NOMO-1 treated with DMSO at 0.1 percent for 48 hours (cell line): ENCODE results near the gene APBA3.

Source experiments
- DNase-seq: peaks from one replicate; lab custom pipeline; 2025; ENCODE audit not compliant: unreplicated experiment; lab: John Stamatoyannopoulos, UW

Gene APBA3

DNA sequence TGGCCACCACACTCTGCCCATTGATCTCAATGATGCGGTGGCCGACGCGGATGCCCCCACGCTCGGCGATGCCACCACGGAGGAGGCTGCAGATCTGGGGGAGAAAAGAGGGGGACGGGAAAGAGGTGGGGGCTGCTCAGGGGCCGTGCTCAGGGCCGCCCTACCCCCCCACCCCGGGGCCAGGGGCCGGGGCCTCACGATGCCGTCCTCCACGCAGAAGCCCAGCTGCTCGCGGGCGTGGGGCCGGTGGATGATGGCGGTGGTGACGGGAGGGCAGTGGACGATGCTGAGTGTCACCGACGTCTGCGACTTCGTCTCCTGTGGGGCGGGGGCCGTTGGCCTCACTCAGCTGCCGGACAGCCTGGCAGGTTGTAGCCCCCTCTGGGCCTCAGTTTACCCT, 10.3 kb downstream of the APBA3 start:
- DNase-seq: no peak

DNA sequence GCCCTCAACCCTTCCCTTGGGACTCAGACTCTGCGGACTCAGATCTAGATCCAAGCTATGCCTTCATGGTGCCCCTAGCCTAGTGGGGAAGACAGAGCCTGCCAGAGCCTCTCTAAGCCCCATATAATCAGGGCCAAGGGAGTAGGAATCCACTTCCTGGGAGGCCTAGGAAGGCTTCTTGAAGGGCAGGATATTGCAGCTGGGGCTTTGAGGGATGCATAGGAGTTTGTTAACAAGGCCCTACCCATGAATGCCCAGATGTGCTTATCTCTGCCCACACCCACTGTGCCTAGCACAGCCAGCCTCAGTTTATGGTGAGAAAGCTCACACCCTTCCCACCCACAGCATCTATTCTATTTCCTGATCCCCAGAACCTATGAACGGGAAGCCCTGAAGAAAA, 11.3 kb downstream of the APBA3 start:
- no peak for DNase-seq

DNA sequence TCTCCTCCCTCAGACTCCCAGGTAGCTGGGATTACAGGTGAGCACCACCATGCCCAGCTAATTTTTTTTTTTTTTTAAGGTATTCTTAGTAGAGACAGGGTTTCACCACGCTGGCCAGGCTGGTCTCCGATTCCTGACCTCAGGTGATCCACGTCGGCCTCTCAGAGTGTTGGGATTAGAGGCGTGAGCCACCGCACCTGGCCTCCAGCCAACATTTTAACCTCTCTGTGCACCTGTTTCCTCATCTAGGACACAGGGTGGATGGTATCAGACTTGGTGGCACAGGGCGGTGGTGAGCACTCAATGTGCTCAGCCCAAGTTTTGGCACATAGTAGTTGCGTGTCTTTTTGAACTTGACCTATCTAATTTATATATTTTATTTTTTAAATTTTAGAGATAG, 12.5 kb downstream of the APBA3 start:
- no peak for DNase-seq

DNA sequence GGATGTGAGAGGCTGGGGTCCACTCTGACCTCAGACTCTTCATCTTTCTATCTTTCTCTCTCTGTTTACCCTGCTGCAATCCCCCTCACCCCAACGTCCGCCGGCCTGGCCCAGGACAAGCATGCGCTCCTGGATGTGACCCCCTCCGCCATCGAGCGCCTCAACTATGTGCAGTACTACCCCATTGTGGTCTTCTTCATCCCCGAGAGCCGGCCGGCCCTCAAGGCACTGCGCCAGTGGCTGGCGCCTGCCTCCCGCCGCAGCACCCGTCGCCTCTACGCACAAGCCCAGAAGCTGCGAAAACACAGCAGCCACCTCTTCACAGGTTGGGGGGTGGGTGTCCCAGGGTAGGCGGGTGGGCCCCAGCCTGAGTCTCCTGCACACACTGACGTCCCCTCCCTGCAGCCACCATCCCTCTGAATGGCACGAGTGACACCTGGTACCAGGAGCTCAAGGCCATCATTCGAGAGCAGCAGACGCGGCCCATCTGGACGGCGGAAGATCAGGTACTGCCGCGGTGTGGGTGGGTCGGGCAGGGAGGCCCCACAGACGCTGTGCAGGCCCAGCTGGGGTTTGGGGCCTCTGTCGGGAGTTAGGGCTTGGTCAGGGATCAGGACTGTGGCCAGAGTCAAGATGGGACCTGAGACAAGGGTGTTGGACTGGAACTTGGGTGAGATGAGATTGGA, 15.0 kb downstream of the APBA3 start:
- DNase-seq: no peak

DNA sequence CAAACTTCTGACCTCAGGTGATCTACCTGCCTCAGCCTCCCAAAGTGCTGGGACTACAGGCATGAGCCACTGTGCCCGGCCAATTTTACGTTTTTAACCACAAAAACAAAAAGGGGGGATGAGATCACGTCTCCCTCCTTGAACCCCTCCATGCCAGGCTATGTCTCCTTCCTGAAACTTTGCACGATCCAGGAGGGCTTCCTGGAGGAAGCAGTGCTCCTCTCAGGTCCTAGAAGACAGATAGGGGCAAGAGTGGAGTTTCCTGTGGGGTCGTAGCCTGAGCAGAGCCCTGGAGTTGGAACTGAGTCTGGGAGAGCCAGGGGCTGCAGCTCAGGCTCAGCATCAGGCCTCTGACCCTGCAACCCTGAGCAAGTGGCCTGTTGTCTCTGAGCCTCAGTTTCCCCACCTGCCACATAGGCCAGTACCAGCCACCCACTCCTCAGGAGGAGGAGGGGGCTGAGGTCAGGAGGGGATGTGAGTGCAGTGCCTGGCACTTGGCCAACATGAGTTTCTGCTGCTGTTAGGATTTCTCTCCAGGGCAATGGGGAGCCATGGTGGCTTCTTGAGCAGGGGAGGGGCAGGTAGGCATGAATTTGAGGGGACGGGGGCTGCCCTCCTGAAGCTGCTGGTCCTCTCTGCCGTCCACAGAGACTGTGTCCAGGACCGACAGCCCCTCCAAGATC, 16.0 kb downstream of the APBA3 start:
- DNase-seq: no peak

DNA sequence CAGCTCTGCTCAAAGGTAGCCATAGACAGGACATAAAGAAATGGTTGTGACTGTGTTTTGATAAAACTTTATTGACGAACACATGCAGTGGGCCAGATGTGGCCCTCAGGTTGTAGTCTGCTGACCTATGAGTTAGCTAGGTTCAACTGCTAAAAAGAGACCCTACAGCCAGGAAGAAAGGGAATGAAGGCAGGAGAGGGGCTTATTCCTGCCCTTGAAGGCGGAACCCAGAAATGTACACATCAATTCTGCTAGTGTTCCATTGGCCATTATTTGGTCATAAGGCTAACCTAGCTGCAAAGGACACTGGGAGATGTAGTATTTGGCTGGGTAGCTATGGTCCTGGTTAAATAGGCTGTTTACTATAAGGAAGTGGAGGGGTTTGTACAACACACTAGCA, 18.0 kb downstream of the APBA3 start:
- no peak for DNase-seq

DNA sequence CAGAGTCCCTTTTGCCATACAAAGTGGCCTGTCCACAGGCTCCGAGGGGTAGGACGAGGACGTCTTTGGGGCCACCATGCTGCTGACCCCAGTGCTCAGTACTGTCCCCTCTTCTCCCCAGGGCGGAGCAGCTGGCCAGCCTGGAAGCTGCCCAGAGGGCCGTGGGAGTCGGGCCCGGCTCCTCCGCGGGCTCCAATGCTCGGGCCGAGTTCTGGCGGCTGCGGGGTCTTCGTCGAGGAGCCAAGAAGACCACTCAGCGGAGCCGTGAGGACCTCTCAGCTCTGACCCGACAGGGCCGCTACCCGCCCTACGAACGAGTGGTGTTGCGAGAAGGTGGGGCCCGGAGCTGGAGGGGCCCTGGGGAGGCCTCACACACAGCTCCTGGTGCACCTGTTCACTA, 21.1 kb downstream of the APBA3 start:
- DNase-seq: no peak

DNA sequence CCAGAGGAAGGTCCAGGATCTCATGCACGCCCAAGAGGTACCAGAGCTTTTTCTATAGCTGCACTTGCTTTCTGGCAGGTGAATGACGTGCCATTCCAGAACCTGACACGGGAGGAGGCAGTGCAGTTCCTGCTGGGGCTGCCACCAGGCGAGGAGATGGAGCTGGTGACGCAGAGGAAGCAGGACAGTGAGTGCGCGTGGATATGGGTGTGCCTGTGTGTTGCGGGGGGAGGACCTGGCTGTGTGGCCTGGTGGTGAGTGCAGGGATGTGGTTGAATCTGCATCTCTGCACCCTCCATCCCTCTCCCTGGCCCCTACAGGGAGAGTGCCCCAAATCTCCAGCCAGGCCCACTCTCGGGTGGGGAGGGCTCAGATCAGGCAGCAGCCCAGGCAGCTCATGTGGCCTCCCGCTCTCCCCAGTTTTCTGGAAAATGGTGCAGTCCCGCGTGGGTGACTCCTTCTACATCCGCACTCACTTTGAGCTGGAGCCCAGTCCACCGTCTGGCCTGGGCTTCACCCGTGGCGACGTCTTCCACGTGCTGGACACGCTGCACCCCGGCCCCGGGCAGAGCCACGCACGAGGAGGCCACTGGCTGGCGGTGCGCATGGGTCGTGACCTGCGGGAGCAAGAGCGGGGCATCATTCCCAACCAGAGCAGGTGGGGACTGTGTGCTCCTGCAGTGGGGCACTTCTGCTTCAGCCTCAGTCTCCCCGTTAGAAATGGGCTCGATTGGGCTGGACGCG, 22.8 kb downstream of the APBA3 start:
- no peak for DNase-seq

DNA sequence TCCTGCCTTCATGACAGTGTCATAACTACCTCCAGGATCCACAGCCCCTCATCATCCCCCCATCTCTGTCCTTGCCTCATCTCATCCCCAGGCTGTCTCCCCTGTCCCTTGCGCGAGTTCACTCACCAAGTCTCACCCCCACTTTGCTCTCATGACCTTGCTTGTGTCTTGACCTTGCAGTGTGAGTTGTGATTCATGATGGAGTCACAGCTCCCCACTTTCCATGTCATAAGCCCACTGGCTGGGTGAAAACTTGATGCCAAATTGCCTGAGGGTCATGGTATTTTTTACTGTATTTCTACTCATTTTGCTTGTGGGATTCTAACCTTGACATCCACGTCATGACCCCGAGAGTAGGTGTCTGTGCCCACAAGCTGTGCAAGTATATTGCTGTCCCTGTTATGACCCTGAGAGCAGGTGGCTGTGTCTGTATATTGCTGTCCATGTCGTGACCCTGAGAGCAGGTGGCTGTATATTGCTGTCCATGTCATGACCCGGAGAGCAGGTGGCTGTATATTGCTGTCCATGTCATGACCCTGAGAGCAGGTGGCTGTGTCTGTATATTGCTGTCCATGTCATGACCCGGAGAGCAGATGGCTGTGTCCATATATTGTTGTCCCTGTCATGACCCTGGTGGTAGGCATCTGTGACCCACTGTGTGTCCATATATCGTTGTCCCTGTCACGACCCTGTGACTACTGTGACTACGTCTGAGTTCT, 23.8 kb downstream of the APBA3 start:
- DNase-seq: no peak

DNA sequence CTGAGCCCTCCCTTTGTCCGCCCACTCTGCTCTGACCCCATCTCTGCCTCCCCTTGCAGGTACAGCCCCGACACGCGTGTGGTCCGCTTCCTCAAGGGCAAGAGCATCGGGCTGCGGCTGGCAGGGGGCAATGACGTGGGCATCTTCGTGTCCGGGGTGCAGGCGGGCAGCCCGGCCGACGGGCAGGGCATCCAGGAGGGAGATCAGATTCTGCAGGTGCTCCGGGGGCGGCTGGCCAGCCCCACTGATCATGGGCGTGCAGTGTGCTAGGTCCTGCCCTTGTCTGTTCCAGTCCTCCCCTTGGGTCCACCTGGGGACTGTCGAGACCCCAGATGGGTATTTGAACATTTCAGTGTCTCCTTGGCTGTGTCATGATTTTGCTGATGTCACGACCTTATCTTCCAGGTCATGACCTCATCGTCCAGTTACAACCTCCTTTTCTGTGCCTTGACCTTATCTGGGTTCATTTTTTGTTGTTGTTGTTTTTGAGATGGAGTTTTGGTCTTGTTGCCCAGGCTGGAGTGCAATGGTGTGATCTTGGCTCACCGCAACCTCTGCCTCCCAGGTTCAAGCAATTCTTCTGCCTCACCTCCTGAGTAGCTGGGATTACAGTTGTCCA, 25.3 kb downstream of the APBA3 start:
- DNase-seq: no peak

DNA sequence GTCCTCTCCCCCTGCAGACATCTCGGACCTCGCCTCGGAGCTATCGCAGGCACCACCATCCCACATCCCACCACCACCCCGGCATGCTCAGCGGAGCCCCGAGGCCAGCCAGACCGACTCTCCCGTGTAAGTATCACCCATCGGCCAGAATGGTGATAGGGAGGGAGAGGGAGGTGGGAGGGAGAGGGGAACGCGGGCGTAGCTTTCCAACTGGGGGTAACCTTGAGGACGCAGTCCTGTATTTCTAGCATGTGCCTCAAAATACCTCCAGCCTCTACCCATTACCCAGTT, 27.2 kb downstream of the APBA3 start:
- DNase-seq: no peak

DNA sequence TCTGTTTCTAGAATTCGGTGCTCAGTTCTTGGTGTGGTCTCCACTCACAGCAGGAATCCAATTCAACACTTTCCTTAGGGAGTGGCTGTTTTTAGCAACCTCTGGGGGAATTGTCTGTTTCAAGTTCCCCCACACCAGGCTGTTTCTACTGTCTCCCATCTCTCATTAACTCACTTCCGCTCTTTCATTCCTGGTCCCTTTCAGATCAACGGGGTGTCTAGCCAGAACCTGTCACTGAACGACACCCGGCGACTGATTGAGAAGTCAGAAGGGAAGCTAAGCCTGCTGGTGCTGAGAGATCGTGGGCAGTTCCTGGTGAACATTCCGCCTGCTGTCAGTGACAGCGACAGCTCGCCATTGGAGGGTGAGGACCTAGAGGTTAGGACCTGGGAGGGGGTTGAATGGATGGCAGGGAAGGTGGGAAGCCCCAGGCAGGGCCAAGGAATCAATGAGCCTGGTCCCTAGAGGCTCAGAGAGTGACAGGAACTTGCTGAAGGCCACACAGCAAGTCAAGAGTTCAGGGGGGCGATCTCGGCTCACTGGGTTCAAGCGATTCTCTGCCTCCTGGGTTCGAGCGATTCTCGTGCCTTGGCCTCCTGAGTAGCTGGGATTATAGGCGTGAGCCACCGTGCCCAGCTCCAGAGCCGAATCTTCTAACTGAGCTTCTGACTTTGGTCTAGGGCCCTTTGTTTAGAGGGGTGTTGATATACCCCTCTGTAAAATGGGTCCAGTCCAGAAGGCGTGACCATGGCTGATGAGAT, 27.8 kb downstream of the APBA3 start:
- DNase-seq: no peak

DNA sequence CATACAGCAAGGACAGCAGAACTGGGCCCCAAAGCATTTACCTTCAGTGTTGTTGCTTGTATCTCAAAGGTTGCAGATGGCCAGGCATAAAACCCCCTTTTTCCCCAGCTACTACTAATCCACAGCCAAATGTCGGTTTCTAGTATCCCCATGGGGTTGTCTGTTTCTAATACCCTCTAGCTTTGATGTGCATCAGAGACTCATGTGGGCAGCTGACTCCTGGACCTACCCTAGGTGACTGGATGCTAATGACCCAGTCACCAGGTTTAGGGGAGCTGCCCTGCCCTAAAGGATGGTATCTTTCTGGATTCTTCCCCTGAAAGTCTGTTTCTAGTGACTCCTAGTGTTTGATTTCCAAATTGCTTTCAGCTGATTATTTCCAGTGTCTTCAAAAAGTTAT, 29.4 kb downstream of the APBA3 start:
- DNase-seq: no peak

DNA sequence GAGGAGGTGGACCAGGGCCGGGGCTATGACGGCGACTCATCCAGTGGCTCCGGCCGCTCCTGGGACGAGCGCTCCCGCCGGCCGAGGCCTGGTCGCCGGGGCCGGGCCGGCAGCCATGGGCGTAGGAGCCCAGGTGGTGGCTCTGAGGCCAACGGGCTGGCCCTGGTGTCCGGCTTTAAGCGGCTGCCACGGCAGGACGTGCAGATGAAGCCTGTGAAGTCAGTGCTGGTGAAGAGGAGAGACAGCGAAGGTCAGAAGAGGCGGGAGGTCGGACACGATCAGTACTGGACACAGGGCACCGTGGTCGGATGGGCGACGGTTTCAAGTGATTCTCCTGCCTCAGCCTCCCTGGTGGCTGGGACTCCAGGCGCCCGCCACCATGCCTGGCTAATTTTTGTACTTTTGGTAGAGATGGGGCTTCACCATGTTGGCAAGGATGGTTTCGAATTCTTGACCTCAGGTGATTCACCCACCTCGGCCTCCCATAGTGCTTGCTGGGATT, 31.0 kb downstream of the APBA3 start:
- DNase-seq: no peak

DNA sequence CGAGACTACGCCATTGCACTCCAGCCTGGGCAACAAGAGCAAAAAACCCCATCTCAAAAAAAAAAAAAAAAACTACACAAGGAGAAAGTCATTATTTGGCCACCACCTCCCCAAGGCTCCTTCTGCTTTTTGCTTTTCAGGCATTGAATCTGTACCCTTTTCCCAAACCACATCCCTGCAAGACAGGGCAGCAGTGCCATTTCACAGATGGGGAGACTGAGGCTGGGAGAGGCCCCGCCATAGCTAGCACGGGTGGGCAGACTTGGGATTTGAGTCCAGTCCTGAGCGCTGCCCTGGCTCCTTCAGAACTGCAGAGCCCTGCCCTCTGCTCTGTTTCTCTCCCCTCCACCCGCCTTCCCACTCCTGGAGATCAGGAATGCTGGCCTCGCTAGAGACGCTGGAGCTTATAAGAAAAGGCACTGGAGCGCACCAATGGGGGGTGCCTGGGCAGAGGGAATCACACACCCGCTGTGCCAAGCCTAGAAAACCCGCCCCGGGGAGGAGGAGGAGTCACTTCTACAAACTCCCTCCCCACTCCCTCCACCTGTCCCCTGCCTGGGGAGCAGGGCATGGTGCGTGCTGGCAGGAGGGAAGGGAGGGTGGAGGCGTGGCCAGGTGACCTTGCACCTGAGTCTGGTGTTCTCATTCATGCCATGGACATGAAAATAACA, 35.7 kb downstream of the APBA3 start:
- no peak for DNase-seq

DNA sequence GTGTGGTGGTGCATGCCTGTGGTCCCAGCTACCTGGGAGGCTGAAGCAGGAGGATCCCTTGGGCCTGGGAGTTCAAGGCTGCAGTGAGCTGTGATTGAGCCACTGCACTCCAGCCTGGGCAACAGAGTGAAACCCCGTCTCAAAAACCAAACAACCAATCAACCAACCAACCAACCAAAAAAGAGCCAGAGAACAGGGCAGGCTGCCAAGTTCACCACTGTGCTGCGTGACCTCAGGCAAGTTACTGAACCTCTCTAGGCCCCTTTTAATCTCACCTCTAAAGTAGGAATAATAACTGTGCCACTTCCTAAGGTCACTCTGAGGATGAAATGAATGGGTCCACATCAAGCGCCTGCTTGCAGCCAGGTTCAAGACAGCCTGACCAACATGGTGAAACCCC, 36.4 kb downstream of the APBA3 start:
- no peak for DNase-seq

DNA sequence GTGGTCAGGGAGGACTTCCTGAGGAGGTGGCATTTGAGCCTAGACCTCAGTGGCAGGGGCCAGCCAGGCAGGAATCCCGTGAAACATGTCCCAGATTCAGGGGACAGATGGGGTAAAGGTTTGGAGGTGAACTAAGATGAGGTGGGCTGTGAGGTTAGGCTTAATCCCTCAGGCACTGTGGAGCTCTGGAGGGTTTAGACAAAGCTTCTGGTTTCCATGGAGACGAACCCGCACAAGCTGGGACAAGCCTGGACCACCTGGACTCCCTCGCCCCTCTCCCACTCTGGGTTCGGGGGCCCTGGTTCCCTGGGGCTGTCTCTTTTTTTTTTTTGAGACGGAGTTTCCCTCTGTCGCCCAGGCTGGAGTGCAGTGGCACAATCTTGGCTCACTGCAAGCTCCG, 37.6 kb downstream of the APBA3 start:
- no peak for DNase-seq

DNA sequence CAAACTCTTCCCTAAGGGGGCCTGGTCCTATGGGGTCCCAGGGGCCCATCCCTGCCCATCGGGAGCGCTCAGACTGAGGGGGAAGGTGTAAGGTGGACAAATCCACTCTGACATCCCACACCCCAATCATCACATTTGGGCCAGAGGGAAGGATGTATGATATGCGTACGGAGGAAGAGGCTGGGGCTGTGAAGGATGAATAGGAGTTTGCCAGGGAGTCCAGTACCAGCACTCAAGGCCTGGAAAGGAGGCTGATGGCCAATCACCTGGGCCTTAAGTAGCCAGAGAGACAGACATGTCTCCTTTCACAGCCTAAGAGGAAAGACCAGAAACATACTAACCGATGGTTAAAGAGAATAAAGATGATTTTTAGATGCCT, 38.4 kb downstream of the APBA3 start:
- no peak for DNase-seq

DNA sequence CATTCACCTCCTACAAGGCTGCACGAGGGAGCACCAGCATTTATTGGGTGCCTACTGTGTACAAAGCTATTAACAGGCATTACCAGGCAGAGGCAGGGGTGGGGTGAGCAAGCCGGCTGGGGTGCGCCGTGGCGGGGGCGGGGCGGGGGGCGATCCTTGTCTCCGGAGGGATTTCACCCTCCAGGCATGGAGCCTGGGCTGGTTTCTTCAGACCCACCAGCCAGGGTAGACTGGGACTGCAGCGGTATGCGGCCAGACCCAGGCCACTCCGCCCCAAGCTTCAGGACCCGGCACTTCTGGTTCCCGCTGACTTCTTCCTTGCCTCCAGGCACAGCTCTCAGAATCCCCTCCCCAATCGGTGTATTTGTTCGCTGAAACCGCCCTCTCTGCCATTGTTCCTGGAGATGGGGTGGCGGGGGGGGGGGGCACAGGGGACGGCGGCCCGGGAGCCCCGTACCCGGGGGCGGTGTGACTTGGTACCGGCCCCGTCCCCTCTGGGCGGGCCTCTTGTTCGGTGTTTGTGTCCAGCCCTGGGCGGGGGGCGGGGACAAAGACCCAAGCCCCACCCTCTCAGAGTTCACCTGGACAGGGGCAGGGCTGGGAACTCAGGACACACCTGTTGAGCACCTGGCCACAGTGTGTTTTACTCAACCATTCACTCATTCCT, 38.9 kb downstream of the APBA3 start:
- DNase-seq: no peak
